CD4-positive, alpha-beta T cell treated with Interleukin-17A for 4 hours (primary cell): Measurements from ENCODE around the gene CELSR1.
"Not testable (repeated sequence)": the region's sequence is repeated elsewhere in the genome, so short reads cannot be mapped to it uniquely, and the experiment has no call there.

Source experiments
- DNase-seq: peaks from one replicate; pipeline ENCODE4 v3.0.0-alpha.2; 2020; ENCODE audit warnings: mixed read lengths

CELSR1 gene

GRCh38 chr22:46512039-46512370 lies 25.4 kb downstream of the CELSR1 start:
- DNase-seq = no peak

GRCh38 chr22:46511151-46512038 lies 26.0 kb downstream of the CELSR1 start:
- no peak for DNase-seq

- DNase-seq = no peak
Observed at GRCh38 chr22:46509416-46510089, 27.9 kb downstream of the CELSR1 start.

- DNase-seq = no peak
Observed at GRCh38 chr22:46508491-46508999, 28.9 kb downstream of the CELSR1 start.

GRCh38 chr22:46507451-46508425 lies 29.7 kb downstream of the CELSR1 start:
- no peak for DNase-seq

- DNase-seq = no peak
Observed at GRCh38 chr22:46504584-46504983, 32.8 kb downstream of the CELSR1 start.

- no peak for DNase-seq
Observed at GRCh38 chr22:46502440-46503175, 34.8 kb downstream of the CELSR1 start.

- no peak for DNase-seq
Observed at GRCh38 chr22:46501701-46502100, 35.7 kb downstream of the CELSR1 start.

- not testable (repeated sequence) for DNase-seq
Observed at GRCh38 chr22:46501265-46501664, 36.2 kb downstream of the CELSR1 start.

GRCh38 chr22:46500201-46500600 lies 37.2 kb downstream of the CELSR1 start:
- no peak for DNase-seq

GRCh38 chr22:46499805-46500189 lies 37.6 kb downstream of the CELSR1 start:
- DNase-seq = no peak

GRCh38 chr22:46491946-46492345 lies 45.5 kb downstream of the CELSR1 start:
- no peak for DNase-seq

- DNase-seq = no peak
Observed at GRCh38 chr22:46490538-46490937, 46.9 kb downstream of the CELSR1 start.

- DNase-seq = no peak
Observed at GRCh38 chr22:46486996-46487717, 50.3 kb downstream of the CELSR1 start.

- DNase-seq = no peak
Observed at GRCh38 chr22:46484861-46485595, 52.4 kb downstream of the CELSR1 start.

- no peak for DNase-seq
Observed at GRCh38 chr22:46484156-46484860, 53.1 kb downstream of the CELSR1 start.

GRCh38 chr22:46483353-46483752 lies 54.1 kb downstream of the CELSR1 start:
- DNase-seq = no peak

- DNase-seq = no peak
Observed at GRCh38 chr22:46482056-46482675, 55.3 kb downstream of the CELSR1 start.

GRCh38 chr22:46481386-46481785 lies 56.0 kb downstream of the CELSR1 start:
- DNase-seq = no peak

- no peak for DNase-seq
Observed at GRCh38 chr22:46480396-46480795, 57.0 kb downstream of the CELSR1 start.
